CD4-positive, alpha-beta memory T cell (primary cell): ENCODE measurements around the gene DDX59. TPM values are rescaled to one million over a fixed set of nuclear protein-coding genes. Genes with fewer than 3 reads are reported as not detected.

Experiments used
- CTCF ChIA-PET: fragments of 350-600 bp; sonication (Branson Sonifier 250); formaldehyde crosslinking; loops from one replicate; lab custom pipeline; 2021; ENCODE audit warnings: inconsistent platforms; ENCODE audit not compliant: partially characterized antibody; lab: Charles Lee
- POLR2A ChIA-PET: fragments of 350-600 bp; sonication (Branson Sonifier 250); formaldehyde crosslinking; loops from one replicate; lab custom pipeline; 2021; ENCODE audit not compliant: partially characterized antibody; lab: Charles Lee
- DNase-seq, 5 donors: peaks; one replicate each; pipeline versions ENCODE4 v3.0.0 to v3.0.0-alpha.2; 2020 to 2022; ENCODE audit warnings: mixed read lengths in 1 of 5
- H3K27ac ChIP-seq: one replicate; pipeline ENCODE4 v1.7.0; 2013; ENCODE audit warnings: low read depth, low read length
- H3K27me3 ChIP-seq: 2 replicates; pipeline ENCODE4 v1.7.0; 2013; ENCODE audit warnings: mild to moderate bottlenecking, low read length, moderate library complexity; ENCODE audit not compliant: insufficient read depth
- H3K36me3 ChIP-seq: 2 replicates; pipeline ENCODE4 v1.7.0; 2013; ENCODE audit warnings: mild to moderate bottlenecking, low read length, moderate library complexity; ENCODE audit not compliant: insufficient read depth
- H3K4me1 ChIP-seq: 2 replicates; pipeline ENCODE4 v1.7.0; 2013; ENCODE audit warnings: mild to moderate bottlenecking, low read length, moderate library complexity; ENCODE audit not compliant: insufficient read depth
- H3K4me3 ChIP-seq, 2 donors: one replicate each; pipeline ENCODE4 v1.7.0; 2013; ENCODE audit warnings: low read length in 2 of 2, mild to moderate bottlenecking in 1 of 2
- H3K9me3 ChIP-seq, 2 donors: one replicate each; pipeline ENCODE4 v1.7.0; 2013; ENCODE audit warnings: low read length in 2 of 2, control low read depth in 1 of 2; ENCODE audit not compliant: control insufficient read depth in 1 of 2
- H3K27ac Mint-ChIP-seq, 7 donors: one replicate each; pipeline ENCODE4 v1.8.0; 2020 to 2021; ENCODE audit warnings: mixed read lengths in 7 of 7, mild to moderate bottlenecking in 6 of 7, inconsistent platforms in 3 of 7, moderate library complexity in 3 of 7
- H3K27me3 Mint-ChIP-seq, 2 donors: one replicate each; pipeline ENCODE4 v1.8.0; 2020 to 2021; ENCODE audit warnings: mixed read lengths in 2 of 2
- H3K36me3 Mint-ChIP-seq, 2 donors: one replicate each; pipeline ENCODE4 v1.8.0; 2020 to 2021; ENCODE audit warnings: mixed read lengths in 2 of 2, inconsistent platforms in 1 of 2, mild to moderate bottlenecking in 1 of 2
- H3K4me1 Mint-ChIP-seq, 4 donors: one replicate each; pipeline ENCODE4 v1.8.0; 2020 to 2021; ENCODE audit warnings: mixed read lengths in 4 of 4, mild to moderate bottlenecking in 1 of 4
- H3K4me3 Mint-ChIP-seq, 8 donors: one replicate each; pipeline ENCODE4 v1.8.0; 2020 to 2021; ENCODE audit warnings: mixed read lengths in 8 of 8, mild to moderate bottlenecking in 7 of 8, moderate library complexity in 6 of 8, inconsistent platforms in 3 of 8
- H3K9me3 Mint-ChIP-seq, 8 donors: one replicate each; pipeline ENCODE4 v1.8.0; 2020 to 2021; ENCODE audit warnings: mixed read lengths in 8 of 8, mild to moderate bottlenecking in 5 of 8, inconsistent platforms in 3 of 8, moderate library complexity in 1 of 8
- intact Hi-C: fragments of 100-400 bp; cut with micrococcal nuclease; formaldehyde crosslinking; loops from one replicate; pipeline ENCODE4 v1.15.1; 2023
- polyA plus RNA-seq, 2 donors: library from polyadenylated mRNA; unstranded; fragments of 300-500 nt; fragmentation: Illumina TruSeq; gene quantifications; one replicate each; pipeline ENCODE4 v1.2.3, GENCODE V29; 2021
- total RNA-seq, 2 experiments: library from RNA; stranded (reverse); gene quantifications; one replicate each; pipeline ENCODE4 v1.2.3, GENCODE V29; 2021

The DDX59 gene
- total and polyA plus RNA-seq, 4 experiments from 2014 or later, result 18.2 to 37.5 (median 30.9) TPM

GRCh38 chr1:200671235-200671786 is 1.6 kb upstream of the DDX59 start:
- peak overlapping the region in 4 of 8 donors; percentile 20 to 98 (median 96) for H3K4me3 Mint-ChIP-seq
- intact Hi-C loops, result loop anchor here (2.0 kb wide), 1 partner anchor 357 kb away; no protein-coding TSS in a partner anchor
- Histone ChIP-seq H3K27me3 (no peaks in the 10 kb centered on the region), H3K27ac (no peak overlapping the region), H3K4me1 (peaks cover 28% of the 10 kb centered on the region), H3K9me3 (no peaks in the 10 kb centered on the region), H3K4me3 (no peak overlapping the region), H3K36me3 (no peaks in the 10 kb centered on the region)
- no peaks in the 10 kb centered on the region for H3K9me3 Mint-ChIP-seq
- peaks cover 19 to 41% (median 30%) of the 10 kb centered on the region in 4 donors for H3K4me1 Mint-ChIP-seq
- peak overlapping the region in 4 of 7 donors; percentile 18 to 95 (median 60) for H3K27ac Mint-ChIP-seq
- peaks cover 5 to 8% of the 10 kb centered on the region in 2 donors for H3K36me3 Mint-ChIP-seq
- no peak for DNase-seq
- H3K27me3 Mint-ChIP-seq, result no peaks in the 10 kb centered on the region
- ChIA-PET POLR2A (interaction anchor here (1.0 to 2.3 kb wide), 4 partner anchors 9 to 348 kb away, joined by 3 to 20 read pairs (median 16); partner anchors contain the start of genes CAMSAP2 and KIF14), CTCF (interaction anchor here (1.2 to 2.8 kb wide), 2 partner anchors 49 to 104 kb away, joined by 3 to 17 read pairs; no protein-coding TSS in a partner anchor)

GRCh38 chr1:200670242-200671118 is 773 bp upstream of the DDX59 start:
- H3K27ac ChIP-seq, result peak overlapping the region; percentile 98
- Mint-ChIP-seq H3K9me3 (no peaks in the 10 kb centered on the region), H3K27me3 (no peaks in the 10 kb centered on the region), H3K4me1 (peaks cover 27 to 49% (median 35%) of the 10 kb centered on the region in 4 donors), H3K36me3 (peaks cover 13 to 16% of the 10 kb centered on the region in 2 donors), H3K4me3 (peak overlapping the region; percentile 95 to 99 (median 98)), H3K27ac (peak overlapping the region; percentile 95 to 99 (median 98))
- no peak for DNase-seq
- H3K4me3 ChIP-seq, result peak overlapping the region; percentile 57 to 95
- CTCF ChIA-PET, result interaction anchor here (0.7 to 2.8 kb wide), 9 partner anchors 37 to 349 kb away, joined by 3 to 17 read pairs (median 3); partner anchors contain the start of gene CAMSAP2
- no peaks in the 10 kb centered on the region for H3K27me3 ChIP-seq
- H3K9me3 ChIP-seq, result no peaks in the 10 kb centered on the region
- peaks cover 34% of the 10 kb centered on the region for H3K4me1 ChIP-seq
- H3K36me3 ChIP-seq, result no peaks in the 10 kb centered on the region
- POLR2A ChIA-PET, result interaction anchor here (0.6 to 2.3 kb wide), 14 partner anchors 8 to 444 kb away, joined by 3 to 20 read pairs (median 3); partner anchors contain the start of genes CAMSAP2 and KIF14
- intact Hi-C loops, result loop anchor here (1.0 to 2.0 kb wide), 3 partner anchors 68 to 358 kb away; partner anchors contain the start of genes CAMSAP2 and ZNF281

GRCh38 chr1:200668514-200669313 is 993 bp downstream of the DDX59 start:
- Histone ChIP-seq H3K4me1 (peaks cover 48% of the 10 kb centered on the region), H3K27me3 (no peaks in the 10 kb centered on the region), H3K4me3 (peak overlapping the region; percentile 57 to 95), H3K27ac (peak overlapping the region; percentile 98), H3K9me3 (no peaks in the 10 kb centered on the region), H3K36me3 (no peaks in the 10 kb centered on the region)
- intact Hi-C loops, result loop anchor here (1.0 to 2.0 kb wide), 3 partner anchors 48 to 350 kb away; partner anchors contain the start of gene KIF14
- ChIA-PET CTCF (interaction anchor here (1.5 to 2.8 kb wide), 3 partner anchors 38 to 135 kb away, joined by 3 to 17 read pairs (median 7); no protein-coding TSS in a partner anchor), POLR2A (interaction anchor here (0.6 to 2.3 kb wide), 10 partner anchors 9 to 354 kb away, joined by 3 to 20 read pairs (median 4); partner anchors contain the start of genes CAMSAP2 and KIF14)
- Mint-ChIP-seq H3K27me3 (no peaks in the 10 kb centered on the region), H3K4me1 (peaks cover 37 to 65% (median 49%) of the 10 kb centered on the region in 4 donors), H3K4me3 (peak overlapping the region; percentile 76 to 99 (median 84)), H3K36me3 (peaks cover 28 to 31% of the 10 kb centered on the region in 2 donors), H3K9me3 (no peaks in the 10 kb centered on the region), H3K27ac (peak overlapping the region; percentile 86 to 98 (median 92))
- no peak for DNase-seq

GRCh38 chr1:200666309-200666708 is 3.4 kb downstream of the DDX59 start:
- Histone ChIP-seq H3K27me3 (no peaks in the 10 kb centered on the region), H3K4me1 (peaks cover 60% of the 10 kb centered on the region), H3K4me3 (no peak overlapping the region), H3K27ac (no peak overlapping the region), H3K9me3 (no peaks in the 10 kb centered on the region), H3K36me3 (peaks cover 9% of the 10 kb centered on the region)
- H3K36me3 Mint-ChIP-seq, result peaks cover 39 to 52% of the 10 kb centered on the region in 2 donors
- no peaks in the 10 kb centered on the region for H3K9me3 Mint-ChIP-seq
- DNase-seq, result no peak
- H3K27ac Mint-ChIP-seq, result peak overlapping the region in 6 of 7 donors; percentile 7 to 47 (median 31)
- no peaks in the 10 kb centered on the region for H3K27me3 Mint-ChIP-seq
- H3K4me1 Mint-ChIP-seq, result peaks cover 45 to 81% (median 62%) of the 10 kb centered on the region in 4 donors
- intact Hi-C loops, result no loop called here
- ChIA-PET POLR2A (no interaction called here), CTCF (interaction anchor here (1.3 kb wide), 1 partner anchor 44 kb away, joined by 7 read pairs; no protein-coding TSS in a partner anchor)
- peak overlapping the region in 4 of 8 donors; percentile 4 to 58 (median 42) for H3K4me3 Mint-ChIP-seq

GRCh38 chr1:200665861-200666260 is 3.8 kb downstream of the DDX59 start:
- intact Hi-C loops, result no loop called here
- peak overlapping the region in 3 of 8 donors; percentile 32 to 58 (median 53) for H3K4me3 Mint-ChIP-seq
- H3K27me3 Mint-ChIP-seq, result no peaks in the 10 kb centered on the region
- ChIA-PET CTCF (interaction anchor here (1.3 kb wide), 1 partner anchor 43 kb away, joined by 7 read pairs; no protein-coding TSS in a partner anchor), POLR2A (no interaction called here)
- H3K4me1 Mint-ChIP-seq, result peaks cover 44 to 79% (median 62%) of the 10 kb centered on the region in 4 donors
- H3K36me3 ChIP-seq, result peaks cover 9% of the 10 kb centered on the region
- peaks cover 58% of the 10 kb centered on the region for H3K4me1 ChIP-seq
- no peaks in the 10 kb centered on the region for H3K9me3 Mint-ChIP-seq
- no peak overlapping the region for H3K4me3 ChIP-seq
- DNase-seq, result no peak
- H3K27ac Mint-ChIP-seq, result peak overlapping the region in 6 of 7 donors; percentile 0 to 49 (median 22)
- H3K36me3 Mint-ChIP-seq, result peaks cover 43 to 55% of the 10 kb centered on the region in 2 donors
- H3K27me3 ChIP-seq, result no peaks in the 10 kb centered on the region
- no peaks in the 10 kb centered on the region for H3K9me3 ChIP-seq
- H3K27ac ChIP-seq, result no peak overlapping the region

- no peaks in the 10 kb centered on the region for H3K9me3 Mint-ChIP-seq
- Histone ChIP-seq H3K27me3 (no peaks in the 10 kb centered on the region), H3K4me3 (no peak overlapping the region), H3K36me3 (peaks cover 36% of the 10 kb centered on the region), H3K4me1 (peaks cover 27% of the 10 kb centered on the region), H3K9me3 (no peaks in the 10 kb centered on the region), H3K27ac (no peak overlapping the region)
- H3K4me1 Mint-ChIP-seq, result peaks cover 22 to 48% (median 41%) of the 10 kb centered on the region in 4 donors
- H3K4me3 Mint-ChIP-seq, result no peak overlapping the region
- POLR2A ChIA-PET, result interaction anchor here (0.6 kb wide), 1 partner anchor 202 kb away, joined by 3 read pairs; no protein-coding TSS in a partner anchor
- peaks cover 67 to 85% of the 10 kb centered on the region in 2 donors for H3K36me3 Mint-ChIP-seq
- H3K27ac Mint-ChIP-seq, result peak overlapping the region in 2 of 7 donors; percentile 11 to 19
- intact Hi-C loops, result no loop called here
- DNase-seq, result no peak
- CTCF ChIA-PET, result no interaction called here
- no peaks in the 10 kb centered on the region for H3K27me3 Mint-ChIP-seq
Observed at GRCh38 chr1:200660719-200661118, 9.0 kb downstream of the DDX59 start.
